ENCODE data around the gene ADISSP. TPM values are rescaled to one million over a fixed set of nuclear protein-coding genes. Genes with fewer than 3 reads are reported as not detected.

The ADISSP gene
- polyA plus RNA-seq, 3 donors, result 59.6 to 78.5 (median 68.5) TPM

- WGBS (ENCODE audit: insufficient coverage), result 100% methylated on average over 2 of the region's 4 CpGs
- Mint-ChIP-seq H3K4me1 (peaks cover 69% of the 10 kb centered on the region), H3K27ac (peak overlapping the region in 1 of 7 donors; percentile 38), H3K4me3 (no peak overlapping the region), H3K27me3 (ENCODE audit: low read depth in 3 of 3) (peaks cover 0 to 4% (median 0%) of the 10 kb centered on the region in 3 donors), H3K36me3 (peaks cover 39 to 55% of the 10 kb centered on the region in 2 donors), H3K9me3 (no peaks in the 10 kb centered on the region)
- intact Hi-C loops (cut with micrococcal nuclease), result no loop called here
- Histone ChIP-seq H4K20me1 (ENCODE audit: insufficient read depth, low read length) (peaks cover 5% of the 10 kb centered on the region), H3K79me2 (ENCODE audit: insufficient read depth, low read length) (peaks cover 45% of the 10 kb centered on the region), H3K36me3 (replicated peaks in 1 of 2; ENCODE audit: control insufficient read depth in 1 of 2, insufficient read depth in 2 of 2, low read length in 2 of 2) (peaks cover 10 to 62% of the 10 kb centered on the region in 2 donors), H3K4me1 (ENCODE audit: control insufficient read depth in 1 of 2, insufficient read depth in 2 of 2, low read length in 2 of 2) (peaks cover 60 to 79% of the 10 kb centered on the region in 2 donors), H2AFZ (ENCODE audit: insufficient read depth, low read depth, low read length, poor library complexity, severe bottlenecking) (no peak overlapping the region), H3K9me3 (replicated peaks in 1 of 2; ENCODE audit: control insufficient read depth in 1 of 2, insufficient read depth in 1 of 2, low read length in 2 of 2) (no peaks in the 10 kb centered on the region), H3K27ac (ENCODE audit: low read depth in 1 of 2, low read length in 2 of 2) (no peak overlapping the region), H3K4me2 (replicated peaks; ENCODE audit: extremely low read depth, low read length, poor library complexity, severe bottlenecking) (no peak overlapping the region), H3K4me3 (replicated peaks in 1 of 3; ENCODE audit: low read depth in 2 of 3, low read length in 3 of 3) (no peak overlapping the region), H3K27me3 (ENCODE audit: control insufficient read depth in 2 of 2, insufficient read depth in 2 of 2, low read length in 2 of 2) (no peaks in the 10 kb centered on the region), H3K9ac (ENCODE audit: insufficient read depth, low read length, poor library complexity, severe bottlenecking) (no peak overlapping the region)
- no peak for DNase-seq
- TF ChIP-seq CTCF (IDR thresholded peaks at IDR 0.05), result no peak
Observed at GRCh38 chr20:3801299-3801698, 33.7 kb upstream of the ADISSP start.

- no peak for DNase-seq
- Histone ChIP-seq H3K27me3 (ENCODE audit: control insufficient read depth in 2 of 2, insufficient read depth in 2 of 2, low read length in 2 of 2) (no peaks in the 10 kb centered on the region), H3K4me2 (replicated peaks; ENCODE audit: extremely low read depth, low read length, poor library complexity, severe bottlenecking) (no peak overlapping the region), H3K4me1 (ENCODE audit: control insufficient read depth in 1 of 2, insufficient read depth in 2 of 2, low read length in 2 of 2) (peaks cover 57 to 76% of the 10 kb centered on the region in 2 donors), H3K36me3 (replicated peaks in 1 of 2; ENCODE audit: control insufficient read depth in 1 of 2, insufficient read depth in 2 of 2, low read length in 2 of 2) (peaks cover 10 to 62% of the 10 kb centered on the region in 2 donors), H2AFZ (ENCODE audit: insufficient read depth, low read depth, low read length, poor library complexity, severe bottlenecking) (no peak overlapping the region), H3K27ac (ENCODE audit: low read depth in 1 of 2, low read length in 2 of 2) (no peak overlapping the region), H4K20me1 (ENCODE audit: insufficient read depth, low read length) (peaks cover 5% of the 10 kb centered on the region), H3K9ac (ENCODE audit: insufficient read depth, low read length, poor library complexity, severe bottlenecking) (no peak overlapping the region), H3K79me2 (ENCODE audit: insufficient read depth, low read length) (peaks cover 45% of the 10 kb centered on the region), H3K4me3 (replicated peaks in 1 of 3; ENCODE audit: low read depth in 2 of 3, low read length in 3 of 3) (no peak overlapping the region), H3K9me3 (replicated peaks in 1 of 2; ENCODE audit: control insufficient read depth in 1 of 2, insufficient read depth in 1 of 2, low read length in 2 of 2) (no peaks in the 10 kb centered on the region)
- no peak for TF ChIP-seq CTCF (IDR thresholded peaks at IDR 0.05)
- Mint-ChIP-seq H3K36me3 (peaks cover 39 to 52% of the 10 kb centered on the region in 2 donors), H3K9me3 (no peaks in the 10 kb centered on the region), H3K4me1 (peaks cover 65% of the 10 kb centered on the region), H3K27ac (no peak overlapping the region), H3K4me3 (no peak overlapping the region), H3K27me3 (ENCODE audit: low read depth in 3 of 3) (peaks cover 0 to 4% (median 0%) of the 10 kb centered on the region in 3 donors)
- intact Hi-C loops (cut with micrococcal nuclease), result no loop called here
- WGBS (ENCODE audit: insufficient coverage), result 99% methylated on average over 5 of the region's 8 CpGs
Observed at GRCh38 chr20:3800878-3801260, 33.3 kb upstream of the ADISSP start.

All from CD14-positive monocyte (primary cell).